Measurements from ENCODE around the gene MTIF2.
"Not testable (repeated sequence)": the region's sequence is repeated elsewhere in the genome, so short reads cannot be mapped to it uniquely, and the experiment has no call there.

Gene MTIF2

GRCh38 chr2:55241582-55241981, 27.4 kb downstream of the MTIF2 start:
- not testable (repeated sequence) for DNase-seq

- no peak for DNase-seq
Measured at GRCh38 chr2:55239656-55240222, 29.3 kb downstream of the MTIF2 start.

- DNase-seq: no peak
Measured at GRCh38 chr2:55236992-55237543, 32.0 kb downstream of the MTIF2 start.

- no peak for DNase-seq
Measured at GRCh38 chr2:55235724-55236538, 33.1 kb downstream of the MTIF2 start.

GRCh38 chr2:55233658-55233940, 35.4 kb downstream of the MTIF2 start:
- no peak for DNase-seq

GRCh38 chr2:55232863-55233657, 36.0 kb downstream of the MTIF2 start:
- DNase-seq: peak; percentile 77

- DNase-seq: peak; percentile 94
Measured at GRCh38 chr2:55232084-55232862, 36.8 kb downstream of the MTIF2 start, which contains the start of the genes CLHC1 and RPS27A. TSS of gene CLHC1 (minus strand) at chr2:55232293. CDS start at chr2:55222411, 9,882 bp downstream. TSS of gene RPS27A (plus strand) at chr2:55232688. CDS start at chr2:55232825, 137 bp downstream.

- DNase-seq: no peak
Measured at GRCh38 chr2:55231546-55232083, 37.4 kb downstream of the MTIF2 start.

- DNase-seq: no peak
Measured at GRCh38 chr2:55230551-55230950, 38.5 kb downstream of the MTIF2 start.

- DNase-seq: no peak
Measured at GRCh38 chr2:55229221-55229620, 39.8 kb downstream of the MTIF2 start.

GRCh38 chr2:55228226-55228563, 40.8 kb downstream of the MTIF2 start:
- no peak for DNase-seq

- DNase-seq: peak; percentile 32
Measured at GRCh38 chr2:55227437-55228225, 41.4 kb downstream of the MTIF2 start.

GRCh38 chr2:55225481-55226020, 43.5 kb downstream of the MTIF2 start:
- no peak for DNase-seq

- DNase-seq: no peak
Measured at GRCh38 chr2:55224761-55225261, 44.2 kb downstream of the MTIF2 start.

GRCh38 chr2:55223958-55224760, 44.9 kb downstream of the MTIF2 start:
- no peak for DNase-seq

- DNase-seq: no peak
Measured at GRCh38 chr2:55213822-55214221, 55.2 kb downstream of the MTIF2 start.

GRCh38 chr2:55204950-55205349, 64.1 kb downstream of the MTIF2 start:
- no peak for DNase-seq

GRCh38 chr2:55204536-55204935, 64.5 kb downstream of the MTIF2 start:
- DNase-seq: no peak

- DNase-seq: no peak
Measured at GRCh38 chr2:55200416-55200815, 68.6 kb downstream of the MTIF2 start.

- DNase-seq: no peak
Measured at GRCh38 chr2:55196526-55196925, 72.5 kb downstream of the MTIF2 start.

All from CD4-positive, alpha-beta T cell treated with Interleukin-17A for 1 hour (primary cell).